ENCODE data around the gene CACNA1I. TPM values are rescaled to one million over a fixed set of nuclear protein-coding genes. Genes with fewer than 3 reads are reported as not detected.

The CACNA1I gene
- total and polyA plus RNA-seq, 10 donors = 0.24 to 4.1 (median 1.1) TPM

DNA sequence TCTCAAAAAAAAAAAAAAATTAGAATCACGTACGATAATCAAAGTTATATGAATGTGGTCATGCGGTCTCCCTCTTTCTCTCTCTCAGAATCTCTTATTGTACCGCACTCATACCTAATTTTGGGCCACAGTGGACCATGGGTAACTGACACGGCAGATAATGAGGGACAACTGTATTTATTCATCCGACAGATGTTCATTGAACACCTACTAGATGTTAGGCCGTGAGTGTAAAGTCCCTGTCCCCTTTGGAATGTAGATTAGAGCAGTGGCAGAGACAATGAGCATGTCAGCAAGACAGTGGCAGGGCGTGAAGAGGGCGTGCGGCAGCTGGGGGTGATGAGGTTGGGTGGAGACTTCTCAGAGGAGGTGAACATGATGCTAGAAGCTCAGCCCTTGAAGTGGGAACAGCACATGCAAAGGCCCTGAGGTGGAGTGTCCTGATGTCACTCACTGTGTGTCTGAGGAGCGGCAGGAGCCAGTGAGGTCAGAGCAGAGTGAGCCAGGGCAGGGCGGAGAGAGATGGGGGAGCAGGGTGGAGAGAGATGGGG, 25.1 kb downstream of the CACNA1I start:
- WGBS, 5 donors = 77 to 84% (median 82%) methylated on average over 12 of the region's 12 CpGs
- H3K27ac ChIP-seq = no peak overlapping the region
- intact Hi-C loops (cut with DNase I; ENCODE audit: low total_unique reads) = no loop called here
- peaks cover 0 to 15% (median 2%) of the 10 kb centered on the region in 6 donors for H3K4me1 ChIP-seq
- no peaks in the 10 kb centered on the region for H3K36me3 ChIP-seq
- TF ChIP-seq, protein P1, sequence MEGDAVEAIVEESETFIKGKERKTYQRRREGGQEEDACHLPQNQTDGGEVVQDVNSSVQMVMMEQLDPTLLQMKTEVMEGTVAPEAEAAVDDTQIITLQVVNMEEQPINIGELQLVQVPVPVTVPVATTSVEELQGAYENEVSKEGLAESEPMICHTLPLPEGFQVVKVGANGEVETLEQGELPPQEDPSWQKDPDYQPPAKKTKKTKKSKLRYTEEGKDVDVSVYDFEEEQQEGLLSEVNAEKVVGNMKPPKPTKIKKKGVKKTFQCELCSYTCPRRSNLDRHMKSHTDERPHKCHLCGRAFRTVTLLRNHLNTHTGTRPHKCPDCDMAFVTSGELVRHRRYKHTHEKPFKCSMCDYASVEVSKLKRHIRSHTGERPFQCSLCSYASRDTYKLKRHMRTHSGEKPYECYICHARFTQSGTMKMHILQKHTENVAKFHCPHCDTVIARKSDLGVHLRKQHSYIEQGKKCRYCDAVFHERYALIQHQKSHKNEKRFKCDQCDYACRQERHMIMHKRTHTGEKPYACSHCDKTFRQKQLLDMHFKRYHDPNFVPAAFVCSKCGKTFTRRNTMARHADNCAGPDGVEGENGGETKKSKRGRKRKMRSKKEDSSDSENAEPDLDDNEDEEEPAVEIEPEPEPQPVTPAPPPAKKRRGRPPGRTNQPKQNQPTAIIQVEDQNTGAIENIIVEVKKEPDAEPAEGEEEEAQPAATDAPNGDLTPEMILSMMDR (IDR thresholded peaks at IDR 0.05 in 8 of 11, conservative IDR thresholded peaks at IDR 0.05 in 3 of 11) = no peak
- TF ChIP-seq POLR2AphosphoS5 (IDR thresholded peaks at IDR 0.05) (no peak), POLR2A (IDR thresholded peaks at IDR 0.05) (no peak)
- no peak overlapping the region for H3K4me3 ChIP-seq
- H3K27me3 ChIP-seq (replicated peaks in 1 of 7) = peaks cover 0 to 80% (median 10%) of the 10 kb centered on the region in 7 donors
- no peak for DNase-seq
- H3K9me3 ChIP-seq = no peaks in the 10 kb centered on the region

DNA sequence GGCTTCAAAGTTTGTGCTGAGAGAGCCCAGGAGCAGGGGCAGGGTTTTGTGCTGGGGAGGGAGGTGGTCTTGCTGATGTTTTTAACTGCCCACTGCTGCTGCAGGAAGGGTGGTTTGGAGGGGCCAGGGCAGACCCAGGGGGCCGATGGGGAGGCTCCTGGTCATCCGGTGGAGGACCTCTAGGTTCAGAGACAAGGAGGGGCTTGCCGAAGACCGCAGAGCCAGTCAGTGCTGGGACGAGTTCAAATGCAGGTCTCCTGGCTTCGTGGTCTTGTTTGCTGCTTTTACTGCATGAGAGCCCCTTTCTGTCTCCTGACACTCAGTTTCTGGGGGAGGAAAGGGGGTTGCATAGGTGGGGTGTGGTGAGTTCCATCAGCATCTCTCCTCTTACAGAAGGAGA, 26.0 kb downstream of the CACNA1I start:
- TF ChIP-seq POLR2AphosphoS5 (IDR thresholded peaks at IDR 0.05) (no peak), POLR2A (IDR thresholded peaks at IDR 0.05) (no peak)
- TF ChIP-seq, protein P1 (IDR thresholded peaks at IDR 0.05 in 8 of 11, conservative IDR thresholded peaks at IDR 0.05 in 3 of 11) = no peak
- DNase-seq = no peak
- H3K27me3 ChIP-seq (replicated peaks in 1 of 7) = peaks cover 0 to 80% (median 10%) of the 10 kb centered on the region in 7 donors
- peaks cover 0 to 23% (median 5%) of the 10 kb centered on the region in 6 donors for H3K4me1 ChIP-seq
- H3K9me3 ChIP-seq = no peaks in the 10 kb centered on the region
- H3K36me3 ChIP-seq = no peaks in the 10 kb centered on the region
- H3K4me3 ChIP-seq = no peak overlapping the region
- intact Hi-C loops (cut with DNase I; ENCODE audit: low total_unique reads) = no loop called here
- WGBS, 5 donors = 60 to 75% (median 70%) methylated on average over 2 to 6 of the region's 6 CpGs
- no peak overlapping the region for H3K27ac ChIP-seq

DNA sequence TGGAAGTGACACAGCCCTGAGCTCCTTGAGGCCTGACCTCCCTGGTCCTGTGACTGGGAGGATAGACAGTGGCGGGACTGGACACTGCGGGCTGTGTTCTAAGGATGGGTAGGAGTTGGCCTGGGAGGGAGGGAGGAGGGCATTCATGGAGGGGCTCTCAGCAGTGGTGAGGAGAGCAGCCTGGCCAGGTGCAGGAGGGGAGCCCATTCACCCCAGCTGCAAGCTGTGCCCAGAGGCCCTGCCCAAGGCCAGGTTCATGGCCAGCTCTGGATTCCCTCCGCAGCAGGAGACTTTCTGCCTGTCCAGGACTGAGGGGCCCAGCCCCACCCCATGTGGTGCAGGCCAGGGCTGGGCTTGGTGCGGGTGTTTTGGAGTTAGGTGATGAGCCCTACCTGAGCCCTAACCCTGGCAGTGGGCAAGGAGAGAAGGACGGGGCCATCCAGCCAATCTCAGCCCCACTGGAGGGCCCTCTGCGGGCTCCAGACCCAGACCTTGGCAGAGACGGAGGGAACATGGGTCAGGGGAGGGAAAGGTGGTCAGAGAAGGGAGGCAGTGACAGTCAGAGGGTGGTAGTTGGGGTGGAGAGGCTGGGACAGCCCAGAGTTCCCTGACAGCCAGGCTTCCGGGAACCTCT, 26.8 kb downstream of the CACNA1I start:
- intact Hi-C loops (cut with DNase I; ENCODE audit: low total_unique reads) = no loop called here
- WGBS, 5 donors = 67 to 76% (median 73%) methylated on average over 6 to 8 of the region's 8 CpGs
- Histone ChIP-seq H3K27me3 (replicated peaks in 1 of 7) (peaks cover 0 to 73% (median 10%) of the 10 kb centered on the region in 7 donors), H3K36me3 (no peaks in the 10 kb centered on the region), H3K27ac (no peak overlapping the region), H3K4me3 (no peak overlapping the region), H3K9me3 (no peaks in the 10 kb centered on the region), H3K4me1 (peaks cover 0 to 24% (median 7%) of the 10 kb centered on the region in 6 donors)
- DNase-seq = no peak
- TF ChIP-seq, protein P1 (IDR thresholded peaks at IDR 0.05 in 8 of 11, conservative IDR thresholded peaks at IDR 0.05 in 3 of 11) = no peak
- TF ChIP-seq POLR2A (IDR thresholded peaks at IDR 0.05) (no peak), POLR2AphosphoS5 (IDR thresholded peaks at IDR 0.05) (no peak)

Measured in spleen (tissue), 11 donors.